Hematopoietic multipotent progenitor cell treated with erythropoietin and hydrocortisone succinate and interleukin-3 and kit ligand, for 4 days (in vitro differentiated cells): ENCODE data around the gene RAPH1.

Experiments
- DNase-seq: peaks from one replicate; pipeline ENCODE4 v3.0.0-alpha.2; 2015

Gene RAPH1

GRCh38 chr2:203484266-203485112, 50.6 kb downstream of the RAPH1 start:
- DNase-seq, result peak; percentile 74

DNA sequence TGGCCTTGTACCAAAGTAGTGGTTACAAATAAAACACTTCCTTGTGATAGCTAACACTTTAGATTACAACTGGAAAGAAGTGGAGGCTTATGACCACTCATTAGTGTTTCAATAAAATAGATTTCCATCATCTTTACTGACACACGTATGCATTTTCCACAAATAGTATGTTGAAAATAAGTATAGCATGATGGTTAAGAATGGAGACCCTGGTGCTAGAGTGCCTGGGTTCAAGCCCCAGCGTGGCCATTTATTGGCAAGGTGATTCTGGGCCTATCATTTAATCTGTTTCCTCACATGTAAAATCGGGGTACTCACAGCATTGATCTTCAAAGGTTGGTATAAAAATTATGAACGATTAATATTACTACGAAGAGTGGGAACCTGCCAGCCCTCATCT, 54.5 kb downstream of the RAPH1 start:
- no peak for DNase-seq

DNA sequence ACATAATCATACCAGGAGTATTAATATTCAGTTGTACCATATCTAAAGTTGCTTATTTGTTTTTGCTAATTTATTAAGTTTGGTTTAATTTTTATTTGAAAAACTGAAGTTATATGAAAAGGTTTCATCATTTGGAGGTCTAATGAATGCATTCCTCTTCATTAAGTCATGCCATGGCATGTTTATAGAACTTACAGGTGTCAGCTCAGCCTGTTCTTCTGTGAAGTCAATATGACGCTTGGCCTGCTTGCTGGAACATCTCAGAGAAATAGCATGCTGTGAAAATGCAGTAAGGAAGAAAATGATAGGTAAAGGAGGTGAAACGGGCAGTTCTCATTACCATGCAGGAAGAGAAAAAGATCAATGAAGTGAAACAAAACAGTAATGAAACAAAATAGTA, 58.2 kb downstream of the RAPH1 start:
- DNase-seq, result no peak

- DNase-seq, result no peak
These were observed 63.8 kb downstream of the RAPH1 start for GRCh38 chr2:203471323-203471722.

- no peak for DNase-seq
These were observed 64.7 kb downstream of the RAPH1 start for GRCh38 chr2:203470371-203470770.

DNA sequence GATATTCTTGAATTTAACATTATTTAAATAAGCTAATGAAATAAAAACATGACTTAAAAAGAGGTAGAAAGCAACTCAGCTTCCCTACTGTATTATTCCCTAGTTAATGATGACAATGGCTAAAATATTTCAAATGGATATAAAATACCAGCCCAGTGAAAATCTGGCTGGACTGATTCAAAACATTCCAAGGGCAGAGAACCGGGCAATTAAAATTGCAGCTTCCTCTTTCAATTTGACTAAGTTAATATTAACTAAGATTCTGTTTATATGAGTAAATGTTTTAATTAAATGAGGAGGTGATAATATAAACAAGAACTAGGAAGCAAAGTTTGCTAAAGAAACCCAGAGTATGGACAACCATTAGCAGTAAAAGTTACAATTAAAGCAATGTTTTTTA, 65.6 kb downstream of the RAPH1 start:
- DNase-seq, result no peak

DNA sequence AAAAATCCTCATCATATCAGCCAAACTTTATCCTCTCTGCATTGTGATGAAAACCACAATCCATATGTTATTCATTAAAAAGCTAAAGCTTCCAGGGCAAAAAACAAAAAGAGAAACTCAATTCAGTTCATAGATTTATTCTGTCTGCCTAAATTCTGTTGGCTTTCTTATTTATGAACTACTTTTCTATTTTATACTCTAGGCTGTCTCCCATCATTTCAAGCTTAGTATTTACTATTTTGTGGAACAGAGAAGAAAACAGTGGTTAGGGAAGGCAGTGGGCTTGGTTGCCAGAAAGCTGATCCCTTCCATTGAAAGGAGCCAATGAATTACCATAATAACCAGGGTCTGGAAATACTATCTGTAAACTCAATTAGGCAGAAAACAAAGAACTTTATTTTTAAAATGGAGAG, 71.8 kb downstream of the RAPH1 start:
- DNase-seq, result no peak

DNA sequence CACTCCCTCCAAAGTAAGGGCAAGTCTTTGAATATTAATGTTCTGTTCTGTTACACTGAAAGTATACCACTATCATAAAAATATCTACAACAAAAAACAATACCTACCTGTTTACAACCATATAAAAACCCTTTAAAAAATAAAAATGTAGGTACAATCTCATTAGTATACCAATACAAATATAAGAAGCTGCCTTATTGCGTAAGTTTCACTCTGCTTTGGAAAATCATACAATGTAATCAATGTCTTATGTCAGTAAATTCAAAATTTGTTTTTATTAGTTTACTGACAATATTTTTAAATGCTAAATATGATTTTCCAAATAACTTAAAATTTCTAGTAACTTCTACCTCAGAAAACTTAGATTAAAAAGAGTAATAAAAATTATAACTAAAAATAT, 72.8 kb downstream of the RAPH1 start:
- DNase-seq, result no peak

- DNase-seq, result no peak
These were observed 73.4 kb downstream of the RAPH1 start for GRCh38 chr2:203461746-203462145.

- DNase-seq, result no peak
These were observed 79.9 kb downstream of the RAPH1 start for GRCh38 chr2:203455209-203455608.

DNA sequence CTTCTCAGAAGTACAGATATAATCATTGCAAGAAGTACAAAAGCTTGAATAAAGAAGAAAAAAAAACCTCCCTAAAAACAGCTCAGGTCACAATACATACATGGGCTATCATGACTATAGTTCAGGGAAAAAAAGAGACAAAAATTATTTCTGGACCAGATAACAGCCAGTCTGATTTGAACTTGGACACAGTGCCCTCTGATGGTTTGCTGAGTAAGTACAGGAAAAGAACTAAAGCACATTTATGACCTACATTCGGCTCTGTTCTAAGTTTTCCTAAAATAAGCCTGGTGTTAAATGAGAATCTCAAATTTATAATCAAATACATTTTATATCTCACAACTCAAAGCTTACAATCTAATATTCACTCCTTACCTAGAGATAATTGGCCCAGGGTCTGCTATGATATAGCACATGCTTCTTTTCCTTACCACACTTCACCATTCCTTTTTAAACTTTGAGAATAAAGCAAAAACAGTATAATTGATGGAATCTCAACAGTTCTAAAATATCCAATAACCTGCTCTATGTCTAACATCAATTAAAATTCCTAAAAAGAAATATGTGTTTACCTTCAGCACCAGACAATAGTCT, 81.1 kb downstream of the RAPH1 start:
- DNase-seq, result peak; percentile 83

DNA sequence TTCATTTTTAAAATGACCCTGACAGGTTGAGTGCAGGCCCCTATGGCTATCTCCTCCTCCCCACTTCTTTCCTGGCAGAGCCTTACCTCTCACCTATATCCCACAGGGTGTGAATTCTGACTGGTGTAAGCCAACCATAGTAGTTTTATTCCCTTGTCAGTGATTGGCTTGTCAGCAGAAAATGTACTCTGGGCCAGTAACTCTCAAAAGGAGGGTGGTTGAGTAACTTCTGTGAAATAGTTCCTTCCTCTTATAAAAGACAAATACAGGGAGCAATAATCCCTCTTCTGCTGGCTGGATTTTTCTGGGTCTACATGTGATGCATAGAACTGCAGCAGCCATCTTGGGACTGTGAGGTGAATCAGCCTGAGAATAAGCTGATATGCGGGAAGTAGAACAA, 83.4 kb downstream of the RAPH1 start:
- peak; percentile 19 for DNase-seq

DNA sequence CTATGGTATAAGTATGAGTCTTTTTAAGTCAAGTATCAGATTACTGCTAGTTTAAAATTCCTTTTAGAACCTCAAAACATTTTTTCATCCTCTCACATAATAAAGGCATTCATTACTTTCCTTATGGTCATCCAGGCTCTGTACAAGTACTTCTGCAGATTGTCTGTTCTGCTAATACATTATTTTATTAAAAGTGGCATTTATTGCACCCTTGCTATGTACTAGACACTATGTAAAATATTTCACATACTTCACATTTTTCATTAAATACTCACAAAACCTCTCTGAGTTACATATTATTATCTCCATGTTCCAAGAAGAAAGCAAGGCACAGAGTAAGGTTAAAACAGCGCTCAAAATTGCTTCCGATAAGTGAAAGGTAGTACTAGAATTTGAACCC, 84.1 kb downstream of the RAPH1 start:
- DNase-seq, result no peak

- no peak for DNase-seq
These were observed 84.5 kb downstream of the RAPH1 start for GRCh38 chr2:203450561-203450960.

- no peak for DNase-seq
These were observed 88.3 kb downstream of the RAPH1 start for GRCh38 chr2:203446780-203447179.

- DNase-seq, result peak; percentile 37
These were observed 89.0 kb downstream of the RAPH1 start for GRCh38 chr2:203446071-203446481.

DNA sequence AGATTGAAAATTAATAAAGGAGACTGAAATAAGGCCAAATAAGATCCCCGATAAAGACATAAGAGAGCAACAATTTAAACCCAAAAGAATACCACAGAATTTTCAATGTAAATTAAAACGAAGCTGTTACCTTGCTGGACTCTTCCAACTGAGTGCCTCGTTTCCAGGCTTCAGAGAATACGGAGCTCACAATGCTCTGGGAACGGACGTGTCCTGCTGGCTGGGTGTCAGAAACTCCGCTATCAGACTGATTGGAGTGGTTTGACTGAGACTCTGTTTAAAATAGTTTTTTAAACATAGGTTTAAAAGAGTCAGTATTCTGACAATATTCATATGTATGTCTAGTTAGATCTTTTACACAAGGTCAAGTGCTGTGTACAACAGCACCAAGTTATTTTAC, 90.4 kb downstream of the RAPH1 start:
- no peak for DNase-seq

GRCh38 chr2:203442463-203442862, 92.6 kb downstream of the RAPH1 start:
- DNase-seq, result no peak

- no peak for DNase-seq
These were observed 93.6 kb downstream of the RAPH1 start for GRCh38 chr2:203441463-203441862.

DNA sequence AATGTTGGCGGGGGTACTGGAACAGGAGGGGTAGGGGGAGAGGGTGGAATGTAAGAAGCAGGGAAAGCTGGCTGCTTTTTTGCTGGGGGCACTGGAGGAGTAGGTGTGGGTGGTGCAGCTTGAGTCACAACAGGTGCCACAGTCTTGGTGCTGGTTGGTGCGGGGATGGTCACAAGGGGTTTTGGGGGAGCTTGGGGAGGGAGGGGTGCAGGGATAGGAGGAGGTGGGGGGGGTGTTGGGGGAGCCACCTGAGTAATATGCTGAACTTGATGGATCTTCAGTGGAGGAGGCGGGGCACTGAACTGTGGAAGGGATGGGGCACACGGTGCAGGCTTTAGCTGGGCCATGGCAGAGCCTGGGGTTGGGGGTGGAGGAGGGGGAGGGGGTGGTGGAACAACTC, 94.4 kb downstream of the RAPH1 start:
- no peak for DNase-seq

- peak; percentile 5 for DNase-seq
These were observed 96.6 kb downstream of the RAPH1 start for GRCh38 chr2:203438528-203438927.

DNA sequence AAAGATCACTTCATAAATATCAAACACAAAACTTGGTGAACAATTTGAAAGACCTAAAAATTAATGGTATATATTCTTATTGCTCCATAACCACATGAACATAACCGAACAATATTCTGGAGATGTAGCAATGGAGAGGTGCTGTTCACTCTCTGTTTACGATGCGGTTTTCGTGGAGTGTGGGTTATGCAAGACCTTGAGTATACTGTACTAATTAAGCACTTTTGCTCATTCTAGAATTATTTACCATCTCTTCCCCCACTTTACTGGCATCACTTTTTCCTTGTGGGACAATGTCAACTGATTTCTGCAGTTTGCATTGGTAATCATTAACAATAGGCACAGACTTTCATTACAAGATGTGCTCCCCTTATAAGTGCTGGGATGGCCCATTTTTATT, 97.6 kb downstream of the RAPH1 start:
- no peak for DNase-seq

DNA sequence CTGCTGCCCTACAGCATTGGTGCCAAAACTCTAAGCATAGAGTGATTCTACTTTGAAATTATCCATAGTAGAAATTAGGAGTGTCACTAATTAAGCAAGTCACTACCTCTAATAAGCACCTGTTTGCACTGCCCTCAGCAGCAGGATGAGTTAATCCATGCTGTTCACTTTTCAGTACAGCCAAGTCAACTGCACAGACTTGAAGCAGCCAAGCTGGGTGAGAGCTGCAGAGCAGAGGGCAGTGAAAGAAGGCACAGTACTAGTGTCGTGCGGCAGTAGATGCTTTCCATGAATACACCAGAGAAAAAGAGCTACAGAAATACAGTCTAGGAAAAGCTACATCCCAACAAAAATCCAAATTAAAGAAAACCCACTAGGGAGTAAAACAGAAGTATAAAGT, 98.6 kb downstream of the RAPH1 start:
- no peak for DNase-seq

GRCh38 chr2:203432811-203433210, 102.3 kb downstream of the RAPH1 start:
- DNase-seq, result no peak
